HG03060 (cell line): ENCODE results near the gene HOXC12.

Experiments used
- ATAC-seq: cut with Tn5 transposase; IDR thresholded peaks from one replicate; pipeline ENCODE4 v1.9.1; 2021; ENCODE audit warnings: low read depth, moderate number of reproducible peaks; ENCODE audit not compliant: unreplicated experiment

Gene HOXC12

GRCh38 chr12:53982648-53983567 is 28.2 kb downstream of the HOXC12 start:
- ATAC-seq: no peak

- no peak for ATAC-seq
Observed at GRCh38 chr12:53983568-53983949, 28.9 kb downstream of the HOXC12 start.

- no peak for ATAC-seq
Observed at GRCh38 chr12:53983950-53984572, 29.4 kb downstream of the HOXC12 start.

GRCh38 chr12:53984901-53985691 is 30.4 kb downstream of the HOXC12 start, which contains the start of gene HOXC10:
Gene HOXC10 (plus strand): TSS chr12:53985146. CDS start chr12:53985260, 114 bp downstream.
- ATAC-seq: no peak

GRCh38 chr12:53985692-53985993 is 30.9 kb downstream of the HOXC12 start:
- no peak for ATAC-seq

- ATAC-seq: no peak
Observed at GRCh38 chr12:53985994-53986685, 31.4 kb downstream of the HOXC12 start.

GRCh38 chr12:53986686-53987483 is 32.2 kb downstream of the HOXC12 start:
- ATAC-seq: no peak

GRCh38 chr12:53987787-53988230 is 33.1 kb downstream of the HOXC12 start:
- no peak for ATAC-seq

GRCh38 chr12:53988541-53989226 is 34.0 kb downstream of the HOXC12 start:
- ATAC-seq: no peak

- no peak for ATAC-seq
Observed at GRCh38 chr12:53989227-53990113, 34.8 kb downstream of the HOXC12 start.

- no peak for ATAC-seq
Observed at GRCh38 chr12:53990311-53991076, 35.8 kb downstream of the HOXC12 start.

GRCh38 chr12:53991077-53991460 is 36.4 kb downstream of the HOXC12 start:
- no peak for ATAC-seq

GRCh38 chr12:53992377-53992889 is 37.7 kb downstream of the HOXC12 start:
- no peak for ATAC-seq

GRCh38 chr12:53993162-53994008 is 38.7 kb downstream of the HOXC12 start:
- ATAC-seq: no peak

GRCh38 chr12:53994009-53994263 is 39.2 kb downstream of the HOXC12 start:
- ATAC-seq: no peak

GRCh38 chr12:53994264-53995001 is 39.7 kb downstream of the HOXC12 start:
- no peak for ATAC-seq
